ENCODE measurements around the gene PRRG2.
A peak's percentile ranks its signal among the peaks of the same experiment; 100 is the strongest.
"Not testable (repeated sequence)": the region's sequence is repeated elsewhere in the genome, so short reads cannot be mapped to it uniquely, and the experiment has no call there.

The PRRG2 gene

DNA sequence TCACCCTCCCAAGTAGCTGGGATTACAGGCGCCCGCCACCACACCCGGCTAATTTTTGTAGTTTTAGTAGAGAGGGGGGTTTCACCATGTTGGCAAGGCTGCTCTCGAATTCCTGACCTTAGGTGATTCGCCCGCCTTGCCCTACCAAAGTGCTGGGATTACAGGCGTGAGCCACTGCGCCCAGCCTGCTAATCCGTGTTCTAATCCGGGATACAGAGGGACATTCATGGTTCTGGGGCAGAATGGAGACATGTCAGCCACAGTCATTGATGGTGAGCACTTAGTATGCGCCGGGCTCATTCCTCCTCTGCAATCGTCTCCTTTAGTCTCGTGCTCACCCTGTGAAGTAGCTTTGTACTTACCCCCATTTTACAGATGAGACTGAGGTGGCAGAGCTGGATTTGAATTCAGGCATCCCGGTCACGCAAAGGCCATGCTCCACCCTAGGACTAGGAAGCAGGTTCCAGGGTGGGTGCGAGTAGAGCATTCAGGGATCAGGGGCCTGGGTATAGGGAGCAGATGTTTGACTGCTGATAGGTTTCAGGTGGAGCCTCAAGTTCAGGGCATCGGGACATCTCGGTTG lies 50.6 kb downstream of the PRRG2 start:
- peak overlapping the region; percentile 80 for H3K27ac ChIP-seq
- TF ChIP-seq, protein P1, sequence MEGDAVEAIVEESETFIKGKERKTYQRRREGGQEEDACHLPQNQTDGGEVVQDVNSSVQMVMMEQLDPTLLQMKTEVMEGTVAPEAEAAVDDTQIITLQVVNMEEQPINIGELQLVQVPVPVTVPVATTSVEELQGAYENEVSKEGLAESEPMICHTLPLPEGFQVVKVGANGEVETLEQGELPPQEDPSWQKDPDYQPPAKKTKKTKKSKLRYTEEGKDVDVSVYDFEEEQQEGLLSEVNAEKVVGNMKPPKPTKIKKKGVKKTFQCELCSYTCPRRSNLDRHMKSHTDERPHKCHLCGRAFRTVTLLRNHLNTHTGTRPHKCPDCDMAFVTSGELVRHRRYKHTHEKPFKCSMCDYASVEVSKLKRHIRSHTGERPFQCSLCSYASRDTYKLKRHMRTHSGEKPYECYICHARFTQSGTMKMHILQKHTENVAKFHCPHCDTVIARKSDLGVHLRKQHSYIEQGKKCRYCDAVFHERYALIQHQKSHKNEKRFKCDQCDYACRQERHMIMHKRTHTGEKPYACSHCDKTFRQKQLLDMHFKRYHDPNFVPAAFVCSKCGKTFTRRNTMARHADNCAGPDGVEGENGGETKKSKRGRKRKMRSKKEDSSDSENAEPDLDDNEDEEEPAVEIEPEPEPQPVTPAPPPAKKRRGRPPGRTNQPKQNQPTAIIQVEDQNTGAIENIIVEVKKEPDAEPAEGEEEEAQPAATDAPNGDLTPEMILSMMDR (conservative IDR thresholded peaks at IDR 0.05), result no peak

DNA sequence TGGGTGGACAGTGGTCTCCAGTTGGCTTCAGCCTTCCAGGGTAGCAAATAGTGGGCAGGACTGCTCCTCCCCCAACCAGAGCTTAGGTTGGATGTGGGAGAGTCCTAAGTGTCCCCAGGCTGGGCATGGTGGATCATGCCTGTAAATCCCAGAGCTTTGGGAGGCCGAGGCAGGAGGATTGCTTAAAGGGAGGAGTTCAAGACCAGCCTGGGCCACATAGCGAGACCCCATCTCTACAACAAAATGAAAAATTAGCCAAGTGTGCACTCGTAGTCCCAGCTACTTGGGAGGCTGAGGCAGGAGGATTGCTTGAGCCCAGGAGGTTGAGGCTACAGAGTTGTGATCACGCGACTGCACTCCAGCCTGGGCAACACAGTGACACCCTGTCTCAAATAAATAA lies 51.5 kb downstream of the PRRG2 start:
- no peak overlapping the region for H3K27ac ChIP-seq
- TF ChIP-seq, protein P1 (conservative IDR thresholded peaks at IDR 0.05), result no peak

DNA sequence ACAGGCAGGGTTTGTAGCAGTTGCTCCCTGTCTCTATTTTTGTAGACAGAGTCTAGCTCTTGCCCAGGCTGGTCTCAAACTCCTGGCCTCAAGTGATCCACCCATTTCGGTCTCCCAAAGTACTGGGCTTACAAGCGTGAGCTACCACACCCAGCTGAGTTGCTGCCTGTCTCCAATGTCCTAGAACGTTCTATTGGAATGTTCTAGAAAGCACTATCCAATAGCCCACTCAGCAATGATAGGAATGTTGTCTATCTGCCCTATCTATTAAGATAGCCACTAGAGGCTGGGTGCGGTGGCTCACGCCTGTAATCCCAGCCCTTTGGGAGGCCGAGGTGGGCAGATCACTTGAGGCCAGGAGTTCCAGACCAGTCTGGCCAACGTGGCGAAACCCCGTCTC lies 52.2 kb downstream of the PRRG2 start:
- H3K27ac ChIP-seq, result not testable (repeated sequence)

DNA sequence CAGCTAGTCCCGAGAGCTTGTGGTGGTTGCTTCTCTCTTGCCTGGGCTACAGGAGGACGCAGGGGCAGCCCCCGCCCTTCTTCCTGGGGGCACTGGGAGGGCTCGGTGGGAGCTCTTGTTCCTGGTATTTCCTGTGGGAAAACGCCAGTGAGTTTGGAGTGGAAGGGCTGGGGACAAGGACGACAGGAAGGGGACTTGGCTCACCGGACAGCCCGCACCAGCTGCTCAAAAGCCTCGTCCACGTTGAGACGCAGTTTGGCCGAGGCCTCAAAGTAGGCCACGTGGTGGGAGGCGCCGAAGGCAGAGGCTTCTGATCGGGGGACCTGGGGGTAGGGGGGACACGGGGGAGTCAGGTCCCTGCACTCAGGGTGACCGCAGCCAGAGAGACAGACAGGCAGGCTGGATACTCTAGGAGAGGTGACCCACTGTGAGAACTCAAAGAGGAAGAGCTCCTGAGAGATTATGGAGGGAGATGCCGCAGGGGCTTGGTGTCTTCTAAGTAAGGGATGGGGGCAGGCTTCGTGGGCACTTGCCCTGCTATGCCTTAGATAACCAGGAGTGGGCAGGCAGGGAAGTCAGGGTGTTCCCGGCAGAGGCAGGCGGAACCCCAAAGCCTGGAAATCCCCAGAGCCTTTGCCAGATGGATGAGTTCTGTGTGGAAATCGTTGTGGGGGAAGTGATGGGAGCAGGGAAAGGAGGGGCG lies 54.6 kb downstream of the PRRG2 start:
- no peak overlapping the region for H3K27ac ChIP-seq
- TF ChIP-seq, protein P1 (conservative IDR thresholded peaks at IDR 0.05), result no peak

DNA sequence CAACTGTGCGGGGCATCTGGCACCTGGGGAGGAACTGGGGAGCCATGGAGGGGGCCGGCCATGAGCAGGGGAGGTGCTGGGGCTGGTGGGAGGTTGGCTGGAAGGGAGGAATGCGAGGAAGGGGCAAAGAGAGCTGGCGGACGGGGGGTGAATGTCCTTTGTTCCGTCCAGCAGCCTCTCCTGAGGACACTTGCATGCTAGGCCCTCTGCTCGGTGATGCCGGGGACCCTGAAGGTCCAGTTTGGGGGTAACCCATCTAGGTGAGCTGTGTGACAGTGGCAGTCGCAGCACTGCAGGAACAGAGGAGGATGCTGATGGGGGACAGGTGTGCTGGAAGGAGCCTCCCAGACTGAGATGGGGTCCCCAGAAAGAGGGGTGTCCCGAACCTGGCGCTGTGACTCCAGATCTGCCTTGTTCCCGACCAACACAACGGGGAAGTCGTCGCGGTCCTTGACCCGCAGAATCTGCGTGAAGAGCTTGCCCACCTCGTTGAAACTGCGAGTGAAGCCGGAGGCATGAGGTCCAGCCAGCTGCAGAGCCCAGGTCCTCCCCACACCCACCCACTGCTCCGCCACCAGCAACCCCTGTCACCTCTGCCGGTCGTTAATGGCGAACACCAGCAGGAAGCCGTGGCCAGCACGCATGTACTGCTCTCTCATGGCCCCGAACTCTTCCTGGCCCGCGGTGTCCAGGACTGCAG lies 55.3 kb downstream of the PRRG2 start:
- no peak overlapping the region for H3K27ac ChIP-seq
- TF ChIP-seq, protein P1 (conservative IDR thresholded peaks at IDR 0.05), result no peak

DNA sequence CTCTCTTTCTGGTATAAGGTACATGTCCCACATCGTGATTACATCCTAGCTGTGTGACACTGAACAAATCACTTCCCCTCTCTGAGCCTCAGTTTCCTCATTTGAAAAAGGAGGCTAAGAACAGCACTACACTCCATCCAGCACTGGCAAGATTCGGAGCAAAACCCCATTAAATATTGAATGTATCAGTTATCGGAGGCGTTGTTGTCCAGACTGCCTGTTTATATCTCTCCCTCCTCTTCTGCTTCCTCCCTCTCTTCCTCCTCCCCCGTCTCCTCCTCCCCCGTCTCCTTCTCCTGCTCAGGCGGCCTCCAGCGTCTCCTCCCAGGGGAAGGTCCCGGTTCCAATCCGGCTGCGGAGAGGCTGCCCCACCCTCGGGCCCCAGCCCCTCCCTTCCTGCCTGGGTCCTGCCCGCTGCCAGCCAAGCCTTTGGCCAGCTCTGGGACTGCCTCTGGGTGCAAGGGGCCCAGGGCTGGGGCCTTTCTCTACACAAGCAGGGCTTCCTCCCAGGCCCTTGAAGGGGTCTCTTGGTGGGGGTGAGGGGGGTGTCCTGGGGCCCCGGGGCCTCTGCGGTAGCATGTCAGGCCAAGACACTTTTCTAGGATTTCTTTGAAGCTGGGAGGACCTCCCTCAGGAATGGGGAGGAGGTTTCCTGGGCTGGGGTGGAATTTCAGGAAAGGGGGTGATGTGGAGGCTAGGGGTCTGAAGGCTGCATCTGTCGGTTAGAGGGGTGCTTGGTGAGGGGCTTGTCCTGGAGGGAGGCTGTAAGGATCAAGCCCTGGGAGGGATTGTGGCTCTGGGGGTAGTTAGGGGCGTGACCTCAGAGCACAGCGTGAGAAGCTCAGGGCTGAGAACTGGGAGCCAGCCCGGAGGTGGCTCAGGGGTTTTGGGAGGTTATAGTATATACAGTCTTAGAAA lies 57.0 kb downstream of the PRRG2 start:
- TF ChIP-seq, protein P1 (conservative IDR thresholded peaks at IDR 0.05), result no peak
- peak overlapping the region; percentile 46; the same call in 1 of the 2 replicates for H3K27ac ChIP-seq

DNA sequence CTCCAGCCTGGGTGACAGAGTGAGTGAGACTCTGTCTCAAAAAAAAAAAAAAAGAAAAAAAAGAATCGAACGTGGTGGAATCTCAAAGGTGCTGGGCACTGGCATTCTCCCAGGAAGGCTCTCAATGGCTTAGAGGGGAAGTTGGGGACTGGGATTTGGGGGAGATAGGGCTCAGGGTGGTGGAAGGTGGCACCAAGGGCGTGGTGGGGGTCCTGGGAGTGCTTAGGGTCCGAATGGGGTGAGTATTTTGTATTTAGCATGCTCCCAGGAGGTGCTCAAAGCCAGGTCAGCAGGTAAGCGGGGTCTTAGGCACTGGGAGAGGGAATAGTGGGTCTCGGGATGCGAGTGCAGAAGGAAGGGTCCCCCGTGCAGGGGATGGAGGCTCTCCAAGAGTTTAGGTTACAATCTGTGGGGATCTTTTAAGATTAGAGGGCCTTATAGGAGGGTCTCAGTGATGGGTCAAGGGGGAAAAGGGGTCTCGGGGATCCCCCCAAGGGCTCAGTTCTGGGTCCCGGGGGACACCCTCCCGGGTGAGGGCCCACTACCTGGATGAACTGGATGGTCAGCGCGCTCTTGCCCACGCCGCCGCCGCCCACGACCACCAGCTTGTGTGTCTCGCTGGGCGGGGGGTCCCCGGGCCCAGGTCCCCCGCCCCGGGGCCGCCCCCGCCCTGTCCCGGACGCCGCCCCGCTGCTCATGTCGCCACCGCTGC lies 58.4 kb downstream of the PRRG2 start:
- peak overlapping the region; percentile 95 for H3K27ac ChIP-seq
- TF ChIP-seq, protein P1 (conservative IDR thresholded peaks at IDR 0.05), result no peak

All from VCaP (cell line).